ENCODE measurements around the gene TIGAR.

The TIGAR gene

GRCh38 chr12:4293299-4293965 is 27.6 kb upstream of the TIGAR start:
- TF ChIP-seq CTCF (IDR thresholded peaks at IDR 0.05; ENCODE audit: borderline replicate concordance, control extremely low read depth, extremely low read depth, insufficient read depth, missing control alignments): no peak
- in situ Hi-C loops (cut with MboI; ENCODE audit: low sequenced_read_pairs, unreplicated experiment): loop anchor here (25.0 kb wide), 1 partner anchor 306 kb away; no protein-coding TSS in a partner anchor
- no peak for DNase-seq (ENCODE audit: low spot score)

GRCh38 chr12:4293966-4294505 is 27.0 kb upstream of the TIGAR start:
- DNase-seq (ENCODE audit: low spot score): no peak
- TF ChIP-seq CTCF (IDR thresholded peaks at IDR 0.05; ENCODE audit: borderline replicate concordance, control extremely low read depth, extremely low read depth, insufficient read depth, missing control alignments): no peak
- in situ Hi-C loops (cut with MboI; ENCODE audit: low sequenced_read_pairs, unreplicated experiment): loop anchor here (25.0 kb wide), 1 partner anchor 307 kb away; no protein-coding TSS in a partner anchor

DNA sequence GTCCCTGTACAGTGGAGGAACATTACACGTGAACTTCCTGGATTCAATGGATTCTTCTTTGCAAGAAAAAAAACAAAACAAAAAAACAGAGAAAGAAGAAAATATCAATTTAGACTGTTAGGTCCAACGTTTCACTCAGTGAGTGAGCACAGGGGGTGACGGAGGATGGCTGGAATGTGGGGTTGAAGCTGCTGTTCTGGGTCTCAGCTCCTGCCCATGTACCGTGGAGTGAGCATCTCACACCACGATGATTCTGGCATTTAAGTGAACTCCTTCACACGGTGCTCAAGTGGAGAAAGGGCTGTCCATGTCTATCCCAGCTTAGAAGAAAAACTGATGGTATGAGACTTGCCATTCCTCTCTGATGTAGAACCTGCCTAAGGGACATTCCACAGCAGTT is 24.3 kb upstream of the TIGAR start:
- in situ Hi-C loops (cut with MboI; ENCODE audit: low sequenced_read_pairs, unreplicated experiment): loop anchor here (25.0 kb wide), 1 partner anchor 309 kb away; no protein-coding TSS in a partner anchor
- no peak for TF ChIP-seq CTCF (IDR thresholded peaks at IDR 0.05; ENCODE audit: borderline replicate concordance, control extremely low read depth, extremely low read depth, insufficient read depth, missing control alignments)
- no peak for DNase-seq (ENCODE audit: low spot score)

- no peak for DNase-seq (ENCODE audit: low spot score)
- in situ Hi-C loops (cut with MboI; ENCODE audit: low sequenced_read_pairs, unreplicated experiment): loop anchor here (25.0 kb wide), 1 partner anchor 310 kb away; no protein-coding TSS in a partner anchor
- TF ChIP-seq CTCF (IDR thresholded peaks at IDR 0.05; ENCODE audit: borderline replicate concordance, control extremely low read depth, extremely low read depth, insufficient read depth, missing control alignments): no peak
Measured at GRCh38 chr12:4297617-4298016, 23.4 kb upstream of the TIGAR start.

DNA sequence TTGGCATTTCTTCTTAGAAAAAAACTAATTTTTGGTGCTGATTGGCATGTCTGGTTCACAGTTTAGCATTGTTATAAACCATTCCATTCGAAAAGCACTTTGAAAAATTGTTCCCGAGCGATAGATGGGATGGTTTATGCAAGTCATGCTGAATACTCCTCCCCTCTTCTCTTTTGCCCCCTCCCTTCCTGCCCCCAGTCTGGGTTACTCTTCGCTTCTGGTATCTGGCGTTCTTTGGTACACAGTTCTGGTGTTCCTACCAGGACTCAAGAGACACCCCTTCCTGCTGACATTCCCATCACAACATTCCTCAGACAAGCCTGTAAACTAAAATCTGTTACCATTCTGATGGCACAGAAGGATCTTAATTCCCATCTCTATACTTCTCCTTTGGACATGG is 20.1 kb upstream of the TIGAR start:
- in situ Hi-C loops (cut with MboI; ENCODE audit: low sequenced_read_pairs, unreplicated experiment): loop anchor here (10.0 kb wide), 1 partner anchor 406 kb away; no protein-coding TSS in a partner anchor
- TF ChIP-seq CTCF (IDR thresholded peaks at IDR 0.05; ENCODE audit: borderline replicate concordance, control extremely low read depth, extremely low read depth, insufficient read depth, missing control alignments): no peak
- no peak for DNase-seq (ENCODE audit: low spot score)

GRCh38 chr12:4301932-4302501 is 19.0 kb upstream of the TIGAR start:
- no peak for TF ChIP-seq CTCF (IDR thresholded peaks at IDR 0.05; ENCODE audit: borderline replicate concordance, control extremely low read depth, extremely low read depth, insufficient read depth, missing control alignments)
- in situ Hi-C loops (cut with MboI; ENCODE audit: low sequenced_read_pairs, unreplicated experiment): loop anchor here (10.0 kb wide), 1 partner anchor 407 kb away; no protein-coding TSS in a partner anchor
- no peak for DNase-seq (ENCODE audit: low spot score)

Data from GM13976 (cell line).